OCI-LY7 (cell line): Measurements from ENCODE around the gene CSNK1G1. TPM values are rescaled to one million over a fixed set of nuclear protein-coding genes. Genes with fewer than 3 reads are reported as not detected.

ENCODE experiments used
- BruUV-seq: library from RNA; stranded (reverse); fragments of 400-500 nt; replicated peaks from 2 replicates; lab custom pipeline; 2021; lab: Mats Ljungman, UMichigan
- CTCF ChIA-PET: fragments of 300-600 bp; sonication (Branson Sonifier 250); formaldehyde crosslinking; loops from one replicate; lab custom pipeline; 2022; ENCODE audit warnings: antibody characterized with exemption; ENCODE audit not compliant: unreplicated experiment; lab: Charles Lee
- POLR2A ChIA-PET: fragments of 300-600 bp; sonication (Branson Sonifier 250); formaldehyde crosslinking; loops from one replicate; lab custom pipeline; 2022; ENCODE audit warnings: antibody characterized with exemption; lab: Charles Lee
- DNase-seq: peaks from one replicate; pipeline ENCODE4 v3.0.0-alpha.2; 2015; ENCODE audit warnings: low spot score
- H2AFZ ChIP-seq: fragments of 200-600 bp; sonication (generic), shearing (Covaris generic); 2 replicates; pipeline ENCODE4 v1.6.1; 2014; ENCODE audit warnings: mild to moderate bottlenecking, antibody characterized with exemption, low read length, moderate library complexity
- H3K27ac ChIP-seq: fragments of 200-600 bp; sonication (generic); 2 replicates; pipeline ENCODE4 v1.5.1; 2014; ENCODE audit warnings: mixed run types, low read depth, mild to moderate bottlenecking, moderate library complexity, low read length, inconsistent platforms; ENCODE audit not compliant: poor library complexity, severe bottlenecking
- H3K36me3 ChIP-seq: fragments of 200-600 bp; sonication (generic); 2 replicates; pipeline ENCODE4 v1.6.1; 2014; ENCODE audit warnings: mild to moderate bottlenecking, antibody characterized with exemption, low read length, moderate library complexity, mixed read lengths; ENCODE audit not compliant: insufficient read depth
- H3K4me1 ChIP-seq: fragments of 200-600 bp; sonication (generic); 2 replicates; pipeline ENCODE4 v1.5.1; 2014; ENCODE audit warnings: mild to moderate bottlenecking, low read length; ENCODE audit not compliant: insufficient read depth, poor library complexity, severe bottlenecking
- H3K4me2 ChIP-seq: fragments of 200-600 bp; sonication (generic); 2 replicates; pipeline ENCODE4 v1.6.1; 2014; ENCODE audit warnings: mild to moderate bottlenecking, low read length
- H3K4me3 ChIP-seq: fragments of 200-600 bp; sonication (generic); 2 replicates; pipeline ENCODE4 v1.5.1; 2014; ENCODE audit warnings: mild to moderate bottlenecking, low read depth, low read length; ENCODE audit not compliant: poor library complexity, severe bottlenecking
- H3K79me2 ChIP-seq: fragments of 200-600 bp; sonication (generic); 2 replicates; pipeline ENCODE4 v1.6.1; 2016; ENCODE audit warnings: low read depth, mild to moderate bottlenecking, low read length, moderate library complexity, mixed read lengths; ENCODE audit not compliant: insufficient read depth
- H3K9me2 ChIP-seq: fragments of 200-600 bp; sonication (generic); 2 replicates; pipeline ENCODE4 v1.6.1; 2016; ENCODE audit warnings: mild to moderate bottlenecking, low read length, mixed read lengths; ENCODE audit not compliant: insufficient read depth
- H3K9me3 ChIP-seq: fragments of 200-600 bp; sonication (generic); 2 replicates; pipeline ENCODE4 v1.6.1; 2014; ENCODE audit warnings: mild to moderate bottlenecking, mixed run types, low read length, mixed read lengths
- H4K20me1 ChIP-seq: fragments of 200-600 bp; sonication (generic); 2 replicates; pipeline ENCODE4 v1.6.1; 2014; ENCODE audit warnings: mild to moderate bottlenecking, antibody characterized with exemption, low read length, moderate library complexity, mixed read lengths; ENCODE audit not compliant: insufficient read depth
- EZH2phosphoT487 ChIP-seq: fragments of 200-600 bp; sonication (generic); IDR thresholded peaks from 2 replicates; pipeline ENCODE4 v1.6.1; 2018; ENCODE audit warnings: low read depth, borderline replicate concordance, mild to moderate bottlenecking, mixed run types, antibody characterized with exemption, low read length, moderate library complexity, mixed read lengths
- intact Hi-C: fragments of 100-400 bp; cut with micrococcal nuclease; formaldehyde crosslinking; loops from one replicate; pipeline ENCODE4 v1.10.0; 2022; ENCODE audit not compliant: unreplicated experiment
- total RNA-seq, 2 experiments: library from RNA; depleted of rRNA in 1 of 2; stranded (reverse); fragments of >200 nt in 1 of 2; shearing (Covaris generic) in 1 of 2; gene quantifications; 2 replicates each; pipeline ENCODE4 v1.2.3, GENCODE V29; 2014 to 2022
- TF ChIP-seq, protein P1 (sequence below): fragments of 200-600 bp; sonication (generic); conservative IDR thresholded peaks from 2 replicates; pipeline ENCODE4 v1.5.1; 2014; ENCODE audit warnings: mild to moderate bottlenecking, antibody characterized with exemption, low read length, moderate library complexity, mixed read lengths

CSNK1G1 gene
- total RNA-seq, 2 experiments from 2014 or later = 8.8 to 14.1 TPM

- Histone ChIP-seq H3K9me2 (no peaks in the 10 kb centered on the region), H3K36me3 (peaks cover 75% of the 10 kb centered on the region), H2AFZ (no peak overlapping the region), H3K9me3 (no peaks in the 10 kb centered on the region), H3K27ac (no peak overlapping the region), H3K4me3 (no peak overlapping the region), H3K79me2 (peaks cover 46% of the 10 kb centered on the region), H3K4me1 (peaks cover 44% of the 10 kb centered on the region), H3K4me2 (peak overlapping the region; percentile 19; the same call in 1 of the 2 replicates), H4K20me1 (0 out of 2 replicates have a peak, but pooled peaks cover 8% of the 10 kb centered on the region)
- BruUV-seq = no TSS peak
- ChIA-PET CTCF (no interaction called here), POLR2A (no interaction called here)
- no peak for DNase-seq
- TF ChIP-seq, protein P1, sequence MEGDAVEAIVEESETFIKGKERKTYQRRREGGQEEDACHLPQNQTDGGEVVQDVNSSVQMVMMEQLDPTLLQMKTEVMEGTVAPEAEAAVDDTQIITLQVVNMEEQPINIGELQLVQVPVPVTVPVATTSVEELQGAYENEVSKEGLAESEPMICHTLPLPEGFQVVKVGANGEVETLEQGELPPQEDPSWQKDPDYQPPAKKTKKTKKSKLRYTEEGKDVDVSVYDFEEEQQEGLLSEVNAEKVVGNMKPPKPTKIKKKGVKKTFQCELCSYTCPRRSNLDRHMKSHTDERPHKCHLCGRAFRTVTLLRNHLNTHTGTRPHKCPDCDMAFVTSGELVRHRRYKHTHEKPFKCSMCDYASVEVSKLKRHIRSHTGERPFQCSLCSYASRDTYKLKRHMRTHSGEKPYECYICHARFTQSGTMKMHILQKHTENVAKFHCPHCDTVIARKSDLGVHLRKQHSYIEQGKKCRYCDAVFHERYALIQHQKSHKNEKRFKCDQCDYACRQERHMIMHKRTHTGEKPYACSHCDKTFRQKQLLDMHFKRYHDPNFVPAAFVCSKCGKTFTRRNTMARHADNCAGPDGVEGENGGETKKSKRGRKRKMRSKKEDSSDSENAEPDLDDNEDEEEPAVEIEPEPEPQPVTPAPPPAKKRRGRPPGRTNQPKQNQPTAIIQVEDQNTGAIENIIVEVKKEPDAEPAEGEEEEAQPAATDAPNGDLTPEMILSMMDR = no peak
- no peak for TF ChIP-seq EZH2phosphoT487
- intact Hi-C loops = no loop called here
Observed at GRCh38 chr15:64158363-64159134, 197.4 kb downstream of the CSNK1G1 start.

DNA sequence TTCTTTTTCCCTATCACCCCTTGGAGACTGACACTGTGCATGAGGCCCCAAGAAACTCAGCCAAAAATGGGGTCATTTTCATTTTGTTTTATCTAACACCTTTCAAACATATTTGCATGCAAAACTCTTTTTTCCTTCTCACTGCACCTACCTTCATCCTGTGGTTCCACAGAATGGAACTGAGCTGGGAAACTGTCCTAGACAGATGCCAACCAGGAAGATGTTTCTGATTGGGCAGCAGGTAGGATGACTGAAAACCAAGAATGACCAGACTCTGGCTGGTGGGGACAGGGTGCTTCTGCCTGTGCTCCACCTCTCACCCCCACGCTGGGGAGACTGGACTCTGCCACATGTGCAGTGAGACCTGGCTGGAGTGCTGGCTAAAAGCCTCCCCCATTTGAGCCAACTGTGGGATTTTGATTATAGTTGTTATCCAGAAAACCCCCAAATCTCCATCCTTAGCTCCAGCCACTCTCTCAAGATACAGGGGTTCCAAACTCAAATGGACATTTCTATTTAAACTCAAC lies 198.3 kb downstream of the CSNK1G1 start:
- Histone ChIP-seq H3K79me2 (peaks cover 47% of the 10 kb centered on the region), H3K36me3 (peaks cover 78% of the 10 kb centered on the region), H3K4me1 (peaks cover 41% of the 10 kb centered on the region), H3K4me3 (no peak overlapping the region), H2AFZ (no peak overlapping the region), H3K9me3 (no peaks in the 10 kb centered on the region), H4K20me1 (0 out of 2 replicates have a peak, but pooled peaks cover 8% of the 10 kb centered on the region), H3K9me2 (no peaks in the 10 kb centered on the region), H3K4me2 (no peak overlapping the region), H3K27ac (no peak overlapping the region)
- no peak for DNase-seq
- intact Hi-C loops = no loop called here
- POLR2A ChIA-PET = interaction anchor here (0.6 kb wide), 1 partner anchor 463 kb away, joined by 3 read pairs; no protein-coding TSS in a partner anchor
- no TSS peak for BruUV-seq
- CTCF ChIA-PET = no interaction called here
- TF ChIP-seq EZH2phosphoT487 = no peak
- TF ChIP-seq, protein P1 = no peak
